ENCODE measurements around the gene UBE4B.
"Not testable (repeated sequence)": the region's sequence is repeated elsewhere in the genome, so short reads cannot be mapped to it uniquely, and the experiment has no call there.

UBE4B gene

DNA sequence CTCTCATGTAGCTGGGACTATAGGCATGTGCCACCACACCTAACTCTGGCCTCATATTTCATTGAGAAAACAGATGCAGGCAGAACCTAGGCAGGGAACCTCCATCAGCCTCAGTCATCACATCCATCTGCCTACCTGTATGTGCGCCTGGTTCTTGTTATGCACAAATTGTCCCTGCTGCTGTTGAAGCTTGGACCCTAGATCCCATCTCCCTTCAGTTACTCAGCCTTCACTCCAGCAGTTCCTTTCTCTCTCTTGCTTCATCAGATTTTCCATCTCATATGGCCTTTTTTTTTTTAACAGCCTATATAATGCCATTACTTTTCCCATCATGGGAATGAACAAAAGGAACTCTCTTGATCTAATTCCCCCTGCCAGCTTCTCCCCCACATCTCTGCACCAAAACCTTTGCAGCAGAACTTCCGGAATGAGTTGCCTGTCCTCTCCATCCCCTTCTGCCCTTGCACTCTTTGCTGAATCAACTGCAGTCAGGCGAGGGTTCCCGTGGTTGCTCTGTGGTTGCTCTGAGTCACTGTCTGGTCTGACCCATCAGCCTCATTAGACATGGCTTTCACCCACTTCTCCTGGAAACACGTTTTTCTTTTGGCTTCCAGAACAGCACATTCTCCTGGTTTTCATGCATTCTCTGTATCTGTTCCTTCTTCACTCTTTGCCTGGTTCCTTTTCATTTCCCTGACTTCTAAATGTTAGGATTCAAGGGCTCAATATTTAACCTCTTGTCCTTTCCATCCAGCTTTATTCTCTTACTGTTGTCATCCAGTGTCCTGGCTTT is 41.5 kb downstream of the UBE4B start:
- no peak for DNase-seq

DNA sequence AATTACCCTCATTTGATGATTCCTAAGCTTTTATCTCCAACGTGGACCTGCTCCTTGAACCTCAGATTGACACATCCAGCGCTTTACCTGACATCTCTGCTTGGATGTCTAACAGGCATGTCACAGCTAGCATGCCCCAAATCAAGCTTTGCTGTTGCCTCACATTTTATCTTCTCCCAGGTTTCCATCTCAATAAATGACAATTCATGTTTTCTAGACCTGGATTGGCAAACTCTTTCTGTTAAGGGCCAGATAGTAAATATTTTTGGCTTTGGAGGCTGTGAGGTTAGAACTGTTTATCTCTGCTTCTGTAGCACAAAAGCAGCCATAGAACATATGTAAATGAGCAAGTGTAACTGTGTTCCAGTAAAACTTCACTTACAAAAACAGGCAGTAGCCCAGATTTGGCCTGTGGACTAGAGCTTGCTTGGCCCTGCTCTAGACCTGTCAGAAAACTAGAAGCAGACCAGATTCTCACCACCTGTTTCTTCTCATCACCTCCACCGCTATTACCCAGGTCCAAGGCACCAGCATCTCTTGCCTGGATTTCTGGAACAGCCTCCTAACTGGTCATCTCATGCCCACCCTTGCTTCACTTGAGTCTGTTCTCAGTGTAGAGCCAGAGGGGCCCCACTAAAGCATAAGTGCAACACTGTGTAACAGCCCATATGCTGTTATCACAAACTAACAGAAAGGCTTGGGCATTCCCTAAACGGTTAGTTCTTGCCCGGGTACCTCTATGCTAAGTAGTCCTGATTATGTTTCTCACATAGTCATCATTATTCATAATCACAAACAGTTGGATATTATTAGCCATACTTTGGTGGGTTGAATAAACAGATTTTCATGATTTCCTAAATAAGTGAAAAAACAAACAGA is 42.3 kb downstream of the UBE4B start:
- no peak for DNase-seq

DNA sequence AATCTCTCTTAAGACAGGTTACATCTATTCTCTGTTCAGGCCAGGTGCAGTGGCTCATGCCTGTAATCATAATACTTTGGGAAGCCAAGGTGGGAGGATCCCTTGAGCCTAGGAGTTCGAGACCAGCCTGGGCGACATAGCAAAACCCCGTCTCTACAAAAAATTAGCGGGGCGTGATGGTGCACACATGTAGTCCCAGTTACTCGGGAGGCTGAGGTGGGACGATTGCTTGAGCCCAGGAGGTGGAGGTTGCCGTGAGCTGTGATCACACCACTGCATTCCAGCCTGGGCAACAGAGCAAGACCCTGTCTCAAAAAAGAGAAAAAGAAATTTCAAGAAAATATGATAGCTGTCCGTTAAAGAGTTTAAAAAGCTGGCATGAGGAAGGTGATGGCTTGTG is 43.0 kb downstream of the UBE4B start:
- no peak for DNase-seq

DNA sequence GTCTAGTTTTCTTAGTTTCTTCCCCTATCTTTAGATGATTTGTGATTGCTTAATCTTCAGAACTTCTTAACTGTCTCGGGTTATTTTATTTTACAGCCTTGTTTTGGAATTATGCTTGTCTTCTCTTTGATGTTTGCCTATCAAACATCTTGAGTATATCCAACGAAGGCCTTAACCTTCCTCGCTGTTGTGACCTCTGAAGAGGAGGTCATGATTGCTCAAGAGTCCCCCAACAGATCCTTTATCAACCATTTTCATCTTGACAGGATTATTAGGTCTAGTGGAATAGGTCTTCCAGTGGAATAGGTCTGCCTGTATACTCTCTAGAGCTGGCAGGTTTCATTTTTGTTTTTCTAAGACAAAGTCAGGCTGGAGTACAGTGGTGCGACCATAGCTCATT is 45.7 kb downstream of the UBE4B start:
- DNase-seq = no peak

DNA sequence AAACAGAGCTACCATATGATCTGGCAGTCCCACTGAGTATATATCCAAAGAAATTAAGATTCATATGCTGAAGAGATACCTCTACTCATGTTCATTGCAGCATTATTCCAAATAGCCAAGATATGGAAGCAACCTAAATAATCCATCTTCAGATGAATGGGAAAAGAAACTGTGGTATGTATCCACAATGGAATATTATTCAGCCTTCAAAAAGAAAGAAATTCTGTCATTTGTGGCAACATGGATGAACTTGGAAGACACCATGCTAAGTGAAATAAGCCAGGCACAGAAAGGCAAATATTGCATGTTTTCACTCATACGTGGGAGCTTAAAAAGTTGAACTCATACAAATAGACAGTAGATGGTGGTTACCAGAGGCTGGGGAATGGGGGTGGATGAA is 47.8 kb downstream of the UBE4B start:
- DNase-seq = no peak

DNA sequence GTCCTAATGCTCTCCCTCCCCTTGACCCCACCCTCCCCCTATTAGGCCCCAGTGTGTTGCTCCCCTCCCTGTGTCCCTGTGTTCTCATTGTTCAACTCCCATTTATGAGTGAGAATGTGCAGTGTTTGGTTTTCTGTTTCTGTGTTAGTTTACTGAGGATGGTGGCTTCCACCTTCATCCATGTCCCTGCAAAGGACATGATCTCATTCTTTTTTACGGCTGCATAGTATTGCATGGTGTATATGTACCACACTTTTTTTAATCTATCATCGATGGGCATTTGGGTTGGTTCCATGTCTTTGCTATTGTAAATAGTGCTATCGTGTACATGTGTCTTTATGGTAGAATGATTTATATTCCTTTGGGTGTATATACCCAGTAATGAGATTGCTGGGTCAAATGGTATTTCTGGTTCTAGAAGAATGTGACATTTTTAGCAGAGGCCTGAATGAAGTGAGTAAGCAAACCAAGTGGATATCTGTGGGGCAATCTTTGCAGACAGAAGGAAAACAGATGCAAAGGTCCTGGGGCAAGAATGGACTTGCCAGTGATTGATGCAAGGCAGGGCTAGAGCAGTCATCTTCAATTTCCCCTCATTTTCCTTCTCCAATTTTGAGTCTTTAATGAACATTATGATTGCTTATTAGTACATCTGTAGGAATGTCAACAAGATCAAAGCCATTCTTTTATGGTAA is 50.2 kb downstream of the UBE4B start:
- DNase-seq = no peak

DNA sequence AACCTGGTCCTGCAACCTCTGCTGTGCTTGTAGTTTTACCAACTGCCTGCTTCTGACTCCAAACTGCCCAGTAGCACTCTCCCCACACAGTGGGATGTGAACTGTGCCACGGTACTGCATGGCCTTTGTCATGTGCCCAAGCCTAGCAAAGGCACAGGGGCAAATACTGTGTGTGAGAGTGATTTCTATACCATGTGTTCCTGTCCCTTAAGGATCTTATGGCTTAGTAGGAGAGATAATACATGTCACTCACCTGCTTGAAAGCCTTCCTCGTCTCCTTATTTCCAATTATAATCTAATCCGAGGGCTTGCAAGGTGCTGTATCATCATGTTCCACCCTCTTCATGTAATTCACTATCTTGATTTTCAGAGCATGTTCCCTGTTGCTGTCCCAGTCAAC is 51.3 kb downstream of the UBE4B start:
- no peak for DNase-seq

DNA sequence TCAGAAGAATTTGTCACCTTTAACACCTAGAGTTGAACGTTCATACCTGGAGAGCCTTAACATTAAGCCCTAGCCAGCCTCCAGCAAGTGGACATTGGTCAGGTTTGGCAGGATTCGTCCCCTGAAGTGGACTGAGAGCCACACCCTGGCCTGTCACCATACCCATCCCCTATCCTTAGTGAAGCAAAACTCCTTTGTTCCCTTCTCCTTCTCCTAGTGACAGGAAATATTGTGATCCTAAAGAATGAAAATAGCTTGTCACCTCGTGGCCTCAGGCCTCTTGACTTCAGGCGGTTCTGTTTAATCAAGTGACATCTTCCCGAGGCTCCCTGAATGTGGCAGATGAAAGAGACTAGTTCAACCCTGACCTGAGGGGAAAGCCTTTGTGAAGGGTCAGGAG is 52.3 kb downstream of the UBE4B start:
- peak; percentile 39 for DNase-seq

DNA sequence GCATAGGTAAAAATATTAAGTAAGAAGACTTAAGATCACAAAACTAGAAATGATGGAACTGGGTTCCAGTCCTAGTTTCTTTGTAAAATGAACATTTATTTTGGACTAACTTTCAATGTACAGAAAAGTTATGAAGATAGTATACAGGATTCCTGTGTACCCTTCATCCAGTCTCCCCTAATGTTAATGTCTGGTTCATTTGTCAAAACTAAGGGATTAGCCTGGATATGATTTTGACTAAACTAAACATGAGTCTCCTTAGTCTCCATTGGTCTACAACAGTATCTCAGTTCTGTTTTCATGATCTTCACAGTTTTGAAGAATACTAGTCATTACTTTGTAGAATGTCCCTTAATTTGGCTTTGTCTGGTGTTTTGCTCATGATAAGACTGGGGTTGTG is 54.5 kb downstream of the UBE4B start:
- no peak for DNase-seq

DNA sequence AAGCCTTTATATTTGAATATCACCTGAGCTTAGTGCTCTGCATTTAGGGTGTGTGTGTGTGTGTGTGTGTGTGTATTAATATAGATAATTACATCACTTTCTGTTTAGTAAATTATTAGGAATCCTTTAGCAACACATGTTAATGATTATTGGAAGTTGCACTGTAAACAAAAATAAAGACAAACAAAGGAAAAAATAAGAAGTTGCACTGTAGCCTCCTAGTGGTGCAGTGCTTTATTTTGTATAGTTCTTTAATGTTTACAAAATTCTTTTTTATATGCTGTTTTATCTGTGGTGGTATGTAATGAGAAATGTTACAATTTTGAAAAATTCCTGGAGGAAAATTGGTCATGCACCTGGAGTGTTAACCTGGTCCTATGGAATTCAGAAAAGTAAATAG is 69.2 kb downstream of the UBE4B start:
- DNase-seq = no peak

DNA sequence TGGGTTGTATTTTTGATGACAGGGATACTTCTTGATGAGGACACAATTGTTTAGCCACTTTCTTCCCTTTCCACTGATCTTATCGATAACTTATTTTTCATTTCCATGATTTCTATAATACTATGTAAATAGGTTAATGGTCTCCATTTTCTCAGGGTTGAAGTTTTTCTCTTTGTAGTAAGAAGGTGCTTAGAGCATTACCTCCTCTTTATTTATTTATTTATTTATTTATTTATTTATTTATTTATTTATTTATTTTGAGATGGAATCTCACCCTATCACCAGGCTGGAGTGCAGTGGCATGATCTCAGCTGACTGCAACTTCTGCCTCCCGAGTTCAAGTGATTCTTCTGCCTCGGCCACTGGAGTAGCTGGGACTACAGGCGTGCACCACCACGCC is 70.4 kb downstream of the UBE4B start:
- no peak for DNase-seq

DNA sequence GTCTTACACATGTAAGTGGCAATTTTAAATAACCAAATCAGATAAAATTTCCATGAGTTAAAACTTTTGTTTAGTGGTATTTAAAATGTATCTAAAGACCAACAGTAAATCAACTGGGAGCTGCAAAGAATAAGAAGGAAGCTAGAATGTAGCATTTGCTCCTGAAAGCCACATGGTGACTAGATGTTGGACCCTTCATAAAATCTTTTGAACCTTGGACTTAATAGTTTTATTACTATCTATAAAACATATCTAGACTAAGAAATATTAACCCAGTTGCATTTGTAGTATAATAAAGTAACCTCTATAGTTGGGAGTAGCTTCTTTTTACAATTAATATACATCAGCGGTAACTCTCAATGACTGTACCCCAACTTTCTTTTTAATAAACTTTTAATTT is 72.1 kb downstream of the UBE4B start:
- DNase-seq = no peak

DNA sequence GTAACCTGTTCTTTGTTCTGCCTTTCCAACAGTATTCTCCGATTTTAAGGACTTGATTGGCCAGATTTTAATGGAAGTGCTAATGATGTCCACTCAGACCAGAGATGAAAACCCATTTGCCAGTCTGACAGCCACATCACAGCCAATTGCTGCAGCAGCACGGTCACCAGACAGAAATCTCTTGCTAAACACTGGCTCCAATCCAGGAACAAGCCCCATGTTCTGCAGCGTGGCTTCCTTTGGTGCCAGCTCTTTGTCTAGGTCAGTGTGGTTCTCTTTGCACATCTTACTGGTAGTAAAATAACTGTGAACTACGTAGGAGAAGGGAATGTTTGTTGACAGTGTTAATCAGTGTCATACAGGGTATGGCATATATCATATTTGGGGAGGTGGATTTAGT is 72.7 kb downstream of the UBE4B start:
- DNase-seq = no peak

DNA sequence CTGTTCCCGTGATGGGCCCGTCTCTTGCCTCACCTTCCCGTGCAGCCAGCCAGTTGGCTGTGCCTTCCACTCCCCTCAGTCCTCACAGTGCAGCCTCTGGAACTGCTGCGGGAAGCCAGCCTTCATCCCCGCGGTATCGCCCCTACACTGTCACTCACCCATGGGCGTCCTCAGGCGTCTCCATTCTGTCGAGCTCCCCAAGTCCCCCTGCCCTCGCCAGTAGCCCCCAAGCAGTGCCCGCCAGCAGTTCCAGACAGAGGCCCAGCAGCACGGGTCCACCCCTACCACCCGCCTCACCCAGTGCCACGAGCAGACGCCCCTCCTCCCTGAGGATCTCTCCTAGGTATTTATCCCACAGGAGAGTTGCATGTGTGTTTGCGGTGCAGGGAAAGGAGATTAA is 73.5 kb downstream of the UBE4B start:
- no peak for DNase-seq

DNA sequence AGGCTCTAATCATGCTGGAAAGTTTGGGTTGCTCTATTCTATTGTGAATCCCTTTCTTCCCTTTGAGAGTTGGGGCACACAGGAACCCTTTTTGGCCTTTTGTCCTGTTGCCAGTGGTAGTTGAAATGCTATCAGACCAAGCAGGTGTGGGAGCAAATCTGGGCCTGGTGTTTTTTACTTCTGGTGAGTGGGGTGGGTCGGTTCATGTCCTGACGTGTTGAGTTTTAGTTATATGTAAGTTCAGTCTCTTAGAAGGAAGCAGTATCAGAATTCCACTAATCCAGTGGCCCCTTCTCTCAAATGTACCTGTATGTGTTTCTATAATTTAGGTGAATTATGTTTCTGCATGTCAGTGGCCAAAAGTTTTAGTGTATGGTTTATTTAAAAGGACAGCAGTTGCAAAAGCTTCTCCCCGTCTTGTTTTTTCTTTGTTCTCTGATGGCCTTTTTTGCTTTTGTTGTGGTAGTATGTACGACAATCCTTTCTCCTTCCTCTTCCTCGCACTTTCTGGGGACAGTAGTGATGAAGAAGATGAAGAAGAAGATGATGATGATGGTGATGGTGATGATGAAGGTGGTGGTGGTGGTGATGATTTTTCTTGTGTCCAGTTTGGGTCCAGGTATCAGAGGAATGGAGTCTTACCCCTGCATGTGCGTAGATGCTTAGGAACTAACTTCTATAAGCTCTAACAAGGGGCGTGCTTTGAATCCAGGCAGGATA is 74.2 kb downstream of the UBE4B start:
- DNase-seq = no peak

DNA sequence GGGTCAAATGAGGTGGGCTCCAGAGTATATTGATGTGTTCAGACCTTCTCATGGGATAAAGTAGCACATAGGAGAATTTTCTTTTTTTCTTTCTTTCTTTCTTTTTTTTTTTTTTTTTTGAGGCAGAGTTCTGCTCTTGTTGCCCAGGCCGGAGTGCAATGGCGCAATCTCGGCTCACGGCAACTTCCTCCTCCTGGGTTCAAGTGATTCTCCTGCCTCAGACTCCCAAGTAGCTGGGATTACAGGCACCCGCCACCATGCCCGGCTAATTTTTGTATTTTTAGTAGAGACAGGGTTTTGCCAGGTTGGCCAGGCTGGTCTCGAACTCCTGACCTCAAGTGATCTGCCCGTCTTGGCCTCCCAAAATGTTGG is 74.7 kb downstream of the UBE4B start:
- DNase-seq = not testable (repeated sequence)

DNA sequence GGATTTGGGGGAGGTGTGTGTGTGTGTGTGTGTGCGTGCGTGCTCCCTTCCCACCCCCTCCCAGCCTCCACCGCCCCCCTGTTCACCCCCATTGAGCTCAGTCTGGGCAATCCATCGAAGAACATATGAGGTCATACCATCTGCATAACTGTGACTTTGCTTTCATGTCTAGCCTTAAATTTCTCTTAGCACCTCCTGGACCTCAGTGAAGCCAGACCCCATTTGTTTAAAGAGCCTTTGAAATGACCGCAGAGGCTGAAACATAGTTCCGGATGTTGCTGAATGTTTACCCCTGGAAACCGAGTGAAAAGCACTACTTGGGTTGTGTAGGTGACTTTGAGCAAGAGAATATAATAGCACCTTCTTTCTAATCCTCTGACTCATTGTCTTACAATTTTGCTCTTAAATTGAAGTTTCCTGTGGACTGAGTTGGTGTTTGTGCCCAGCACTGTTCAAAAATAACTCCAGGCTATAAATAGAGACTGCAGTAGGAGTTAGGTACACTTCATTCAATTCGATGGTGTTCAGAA is 75.4 kb downstream of the UBE4B start:
- no peak for DNase-seq

DNA sequence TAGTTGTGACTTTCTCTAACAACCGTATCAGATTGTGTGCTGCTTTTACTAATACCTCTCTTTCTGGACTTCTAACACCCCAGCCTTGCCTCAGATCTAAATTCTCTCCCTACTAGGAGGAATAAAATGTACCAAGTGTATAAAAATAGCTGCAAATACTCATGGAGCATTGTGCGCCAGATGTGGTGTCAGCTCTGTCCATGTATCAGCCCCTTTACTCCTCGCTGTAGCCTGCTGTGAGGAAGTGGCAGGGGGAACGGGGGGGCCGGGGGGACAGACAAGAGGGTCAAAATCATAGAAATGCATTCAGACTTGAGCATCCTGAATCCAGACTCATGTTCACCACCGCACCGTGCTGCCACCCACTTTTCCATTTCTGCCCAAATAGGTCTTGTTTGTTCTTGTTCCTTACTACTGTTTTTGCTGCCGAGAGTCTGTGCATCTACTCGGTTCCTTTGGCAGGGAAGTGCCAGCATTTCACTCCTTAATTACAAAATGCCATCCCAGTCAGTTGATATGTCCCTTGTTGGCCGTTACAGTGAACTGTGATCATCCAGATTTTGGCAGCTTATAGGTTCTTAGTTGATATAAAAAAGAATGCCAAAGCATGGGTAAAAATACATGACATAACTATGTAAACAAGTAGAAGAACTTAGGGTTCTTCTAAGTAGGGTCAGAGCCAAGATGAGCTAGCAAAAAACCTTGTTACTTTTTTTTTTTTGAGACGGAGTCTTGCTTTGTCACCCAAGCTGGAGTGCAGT is 76.4 kb downstream of the UBE4B start:
- no peak for DNase-seq

DNA sequence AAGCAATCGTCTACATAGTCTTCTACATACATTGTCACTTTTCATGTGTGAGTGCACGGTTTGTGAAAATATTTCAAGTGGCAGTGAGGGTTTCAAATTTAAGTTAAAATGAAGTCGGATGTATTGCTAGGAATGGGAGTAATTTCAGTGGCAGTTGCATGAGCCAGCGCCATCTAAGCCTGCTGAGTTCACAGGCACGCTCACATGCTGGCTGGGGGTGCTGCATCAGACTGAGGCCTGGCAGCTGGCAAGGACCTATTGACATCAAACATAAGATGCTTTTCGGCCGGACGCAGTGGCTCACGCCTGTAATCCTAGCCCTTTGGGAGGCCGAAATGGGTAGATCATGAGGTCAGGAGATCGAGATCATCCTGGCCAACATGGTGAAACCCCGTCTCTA is 80.7 kb downstream of the UBE4B start:
- no peak for DNase-seq

DNA sequence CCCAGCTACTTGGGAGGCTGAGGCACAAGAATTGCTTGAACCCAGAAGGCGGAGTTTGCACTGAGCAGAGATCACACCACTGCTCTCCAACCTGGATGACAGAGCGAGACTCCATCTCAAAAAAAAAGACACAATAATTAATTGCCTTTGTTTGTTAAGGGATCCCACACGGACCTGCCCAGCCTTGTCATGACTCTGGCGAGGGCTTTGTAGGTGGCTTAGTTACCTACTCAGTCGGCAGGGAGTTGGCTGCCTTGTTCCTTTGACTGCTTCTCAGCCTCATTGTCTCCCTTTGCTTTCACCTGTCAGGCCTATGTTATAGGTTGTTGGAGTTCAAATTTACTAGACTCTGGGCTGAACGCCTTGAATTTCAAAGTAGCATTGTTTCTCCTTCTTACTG is 82.0 kb downstream of the UBE4B start:
- DNase-seq = no peak

DNA sequence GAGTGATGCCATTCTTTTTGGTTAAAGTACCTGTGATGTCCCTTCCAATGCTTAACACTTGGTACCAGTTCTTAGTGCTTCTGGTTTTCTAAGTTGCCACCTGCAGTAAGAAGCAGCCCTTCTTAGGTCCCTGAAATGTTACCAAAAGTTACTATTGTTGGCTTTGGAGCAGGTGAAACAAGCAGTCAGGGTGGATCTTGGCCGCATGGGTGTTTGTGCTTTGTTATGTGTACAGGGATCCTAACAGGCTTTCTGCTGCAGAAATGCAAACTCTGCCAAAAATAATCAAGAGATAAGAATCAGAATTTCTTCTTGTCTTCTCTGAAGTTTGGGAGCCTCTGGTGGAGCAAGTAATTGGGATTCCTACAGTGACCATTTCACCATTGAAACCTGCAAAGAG is 84.4 kb downstream of the UBE4B start:
- DNase-seq = no peak

DNA sequence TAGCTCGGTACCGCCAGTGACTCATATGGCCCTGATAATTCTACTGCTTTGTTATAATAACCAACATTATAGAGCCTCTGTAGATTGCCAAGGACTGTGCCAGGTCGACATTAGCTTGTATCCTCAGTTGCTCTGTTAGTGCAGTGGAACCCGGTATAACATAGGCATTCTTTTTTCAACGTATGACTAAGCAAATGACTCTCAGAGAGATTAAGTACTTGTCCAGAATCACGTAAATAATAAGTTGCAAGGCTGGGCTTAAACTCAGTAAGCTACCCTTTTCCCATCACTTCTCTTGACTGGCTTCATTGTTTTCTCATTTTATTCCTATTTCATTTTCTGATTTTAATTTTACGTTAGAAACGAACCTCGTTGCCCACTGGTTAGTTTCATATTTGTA is 85.1 kb downstream of the UBE4B start:
- DNase-seq = no peak
